ENCODE results near the gene SRPK3.

The SRPK3 gene

GRCh38 chrX:153769865-153770600 lies 10.8 kb upstream of the SRPK3 start:
- no peak for DNase-seq (ENCODE audit: low read depth in 2 of 2, low spot score in 1 of 2)

GRCh38 chrX:153770601-153771414 lies 10.0 kb upstream of the SRPK3 start:
- no peak for DNase-seq (ENCODE audit: low read depth in 2 of 2, low spot score in 1 of 2)

GRCh38 chrX:153771415-153772315 lies 9.2 kb upstream of the SRPK3 start:
- no peak for DNase-seq (ENCODE audit: low read depth in 2 of 2, low spot score in 1 of 2)

- DNase-seq (ENCODE audit: low read depth in 2 of 2, low spot score in 1 of 2), result no peak
Measured at GRCh38 chrX:153772316-153773217, 8.3 kb upstream of the SRPK3 start.

GRCh38 chrX:153773218-153773611 lies 7.6 kb upstream of the SRPK3 start:
- DNase-seq (ENCODE audit: low read depth in 2 of 2, low spot score in 1 of 2), result no peak

GRCh38 chrX:153773741-153774575 lies 6.9 kb upstream of the SRPK3 start:
- DNase-seq (ENCODE audit: low read depth in 2 of 2, low spot score in 1 of 2), result no peak

GRCh38 chrX:153774576-153775292 lies 6.1 kb upstream of the SRPK3 start:
- no peak for DNase-seq (ENCODE audit: low read depth in 2 of 2, low spot score in 1 of 2)

- DNase-seq (ENCODE audit: low read depth in 2 of 2, low spot score in 1 of 2), result no peak
Measured at GRCh38 chrX:153775293-153776119, 5.3 kb upstream of the SRPK3 start.

- DNase-seq (ENCODE audit: low read depth in 2 of 2, low spot score in 1 of 2), result no peak
Measured at GRCh38 chrX:153776120-153776599, 4.7 kb upstream of the SRPK3 start.

GRCh38 chrX:153776611-153777045 lies 4.2 kb upstream of the SRPK3 start:
- DNase-seq (ENCODE audit: low read depth in 2 of 2, low spot score in 1 of 2), result no peak

GRCh38 chrX:153777261-153778090 lies 3.4 kb upstream of the SRPK3 start:
- no peak for DNase-seq (ENCODE audit: low read depth in 2 of 2, low spot score in 1 of 2)

- no peak for DNase-seq (ENCODE audit: low read depth in 2 of 2, low spot score in 1 of 2)
Measured at GRCh38 chrX:153778181-153778580, 2.7 kb upstream of the SRPK3 start.

GRCh38 chrX:153778684-153779101 lies 2.1 kb upstream of the SRPK3 start:
- DNase-seq (ENCODE audit: low read depth in 2 of 2, low spot score in 1 of 2), result no peak

GRCh38 chrX:153779891-153780677 lies 757 bp upstream of the SRPK3 start:
- no peak for DNase-seq (ENCODE audit: low read depth in 2 of 2, low spot score in 1 of 2)

- DNase-seq (ENCODE audit: low read depth in 2 of 2, low spot score in 1 of 2), result no peak
Measured at GRCh38 chrX:153781428-153782047, 697 bp downstream of the SRPK3 start.

GRCh38 chrX:153782313-153782712 lies 1.5 kb downstream of the SRPK3 start:
- no peak for DNase-seq (ENCODE audit: low read depth in 2 of 2, low spot score in 1 of 2)
